Endothelial cell of coronary artery (primary cell): ENCODE data around the gene DVL1. TPM values are rescaled to one million over a fixed set of nuclear protein-coding genes. Genes with fewer than 3 reads are reported as not detected.

Experiments
- total RNA-seq: library from RNA; depleted of rRNA; stranded (reverse); fragments of >200 nt; gene quantifications from 2 replicates; pipeline ENCODE4 v1.2.3, GENCODE V29; 2014

The DVL1 gene
- 41.9 and 101 TPM in 2 replicates for total RNA-seq

GRCh38 chr1:1349256-1350012, at the start of gene DVL1:
Gene DVL1 (minus strand): TSS chr1:1349418. CDS start chr1:1349065, 353 bp downstream.

GRCh38 chr1:1374929-1375662, 25.9 kb upstream of the DVL1 start, which contains the start of gene AURKAIP1:
Gene AURKAIP1 (minus strand): TSS chr1:1375207. CDS start chr1:1374756, 451 bp downstream.

DNA sequence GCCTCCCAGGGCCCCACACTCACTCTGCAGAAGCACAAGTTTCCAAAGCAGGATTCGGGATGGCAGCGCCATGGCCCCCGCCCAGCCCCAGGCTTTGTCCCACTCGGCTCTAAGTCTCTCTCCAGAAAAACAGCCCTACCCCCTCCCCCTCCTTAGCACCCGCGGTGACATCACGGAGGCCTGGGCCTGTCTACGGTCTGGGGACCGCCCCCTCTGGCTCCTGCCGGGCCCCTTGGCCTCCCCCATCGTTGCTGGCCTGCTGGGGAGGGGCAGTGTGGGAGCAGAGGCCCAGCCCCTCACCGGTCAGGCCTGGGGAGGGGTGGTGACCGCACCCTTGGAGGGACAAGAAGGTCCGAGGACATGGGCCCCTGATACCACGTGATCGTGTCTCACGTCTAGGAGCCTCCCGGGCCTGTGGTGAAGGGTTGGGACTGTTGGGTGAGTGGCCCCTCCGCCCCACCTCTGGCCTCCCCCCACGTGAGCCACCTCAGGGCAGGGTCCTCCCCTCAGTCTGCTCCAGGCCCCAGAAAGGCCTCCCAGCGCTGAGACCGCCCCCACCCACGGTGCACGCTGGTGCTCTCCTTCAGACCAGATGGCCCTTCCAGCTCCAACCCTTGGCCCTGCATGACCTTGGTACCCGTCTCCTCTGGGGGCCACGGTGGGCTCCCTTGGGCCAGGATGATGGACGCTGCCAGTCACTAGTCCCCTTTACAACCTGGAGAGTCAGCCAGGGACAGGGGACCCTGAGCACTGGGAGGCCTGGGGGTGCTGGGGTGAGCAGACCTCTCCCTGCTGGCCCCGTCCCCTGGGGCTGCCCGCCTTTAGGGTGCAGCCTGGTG, 9.4 kb upstream of the DVL1 start, which contains the start of gene MXRA8:
MXRA8 (minus strand) TSS at position 123 of the 839 bp plus-strand sequence; CDS start at position 72, 51 bp downstream.

DNA sequence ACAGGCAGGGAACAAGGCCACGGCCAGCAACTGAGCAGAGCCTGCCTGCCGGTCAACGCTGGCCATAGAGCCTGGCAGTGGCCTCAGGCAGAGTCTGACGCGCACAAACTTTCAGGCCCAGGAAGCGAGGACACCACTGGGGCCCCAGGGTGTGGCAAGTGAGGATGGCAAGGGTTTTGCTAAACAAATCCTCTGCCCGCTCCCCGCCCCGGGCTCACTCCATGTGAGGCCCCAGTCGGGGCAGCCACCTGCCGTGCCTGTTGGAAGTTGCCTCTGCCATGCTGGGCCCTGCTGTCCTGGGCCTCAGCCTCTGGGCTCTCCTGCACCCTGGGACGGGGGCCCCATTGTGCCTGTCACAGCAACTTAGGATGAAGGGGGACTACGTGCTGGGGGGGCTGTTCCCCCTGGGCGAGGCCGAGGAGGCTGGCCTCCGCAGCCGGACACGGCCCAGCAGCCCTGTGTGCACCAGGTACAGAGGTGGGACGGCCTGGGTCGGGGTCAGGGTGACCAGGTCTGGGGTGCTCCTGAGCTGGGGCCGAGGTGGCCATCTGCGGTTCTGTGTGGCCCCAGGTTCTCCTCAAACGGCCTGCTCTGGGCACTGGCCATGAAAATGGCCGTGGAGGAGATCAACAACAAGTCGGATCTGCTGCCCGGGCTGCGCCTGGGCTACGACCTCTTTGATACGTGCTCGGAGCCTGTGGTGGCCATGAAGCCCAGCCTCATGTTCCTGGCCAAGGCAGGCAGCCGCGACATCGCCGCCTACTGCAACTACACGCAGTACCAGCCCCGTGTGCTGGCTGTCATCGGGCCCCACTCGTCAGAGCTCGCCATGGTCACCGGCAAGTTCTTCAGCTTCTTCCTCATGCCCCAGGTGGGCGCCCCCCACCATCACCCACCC, 17.9 kb downstream of the DVL1 start, which contains the start of gene TAS1R3:
TAS1R3 (plus strand) TSS at position 213 of the 898 bp plus-strand sequence; CDS start at position 279, 66 bp downstream.

DNA sequence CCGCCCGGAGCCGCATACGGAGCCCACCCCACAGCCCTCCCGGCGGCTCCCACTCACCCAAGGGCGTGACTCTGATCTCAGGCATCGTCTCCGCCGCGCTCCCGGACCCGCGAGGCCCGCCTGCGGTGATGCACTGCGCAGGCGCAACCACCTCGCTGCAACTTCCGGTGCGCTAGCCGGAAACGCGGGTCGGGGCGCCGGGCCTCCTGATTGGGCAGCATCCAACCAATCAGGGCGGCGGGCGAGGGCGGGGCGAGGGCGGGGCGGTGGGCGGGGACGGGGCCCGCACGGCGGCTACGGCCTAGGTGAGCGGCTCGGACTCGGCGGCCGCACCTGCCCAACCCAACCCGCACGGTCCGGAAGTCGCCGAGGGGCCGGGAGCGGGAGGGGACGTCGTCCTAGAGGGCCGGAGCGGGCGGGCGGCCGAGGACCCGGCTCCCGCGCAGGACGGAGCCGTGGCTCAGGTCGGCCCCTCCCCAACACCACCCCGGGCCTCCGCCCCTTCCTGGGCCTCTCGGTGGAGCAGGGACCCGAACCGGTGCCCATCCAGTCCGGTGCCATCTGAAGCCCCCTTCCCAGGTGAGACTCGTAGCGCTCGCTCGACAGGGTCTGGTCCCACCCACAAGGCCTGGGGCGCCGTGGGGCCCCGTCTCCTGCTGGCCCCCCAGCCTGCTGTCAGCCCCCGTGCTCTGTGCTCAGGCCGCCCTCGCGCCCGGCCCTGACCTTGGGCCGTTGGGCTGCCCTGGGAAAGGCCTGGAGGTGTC, 24.5 kb downstream of the DVL1 start, which contains the start of the genes CPTP and INTS11:
CPTP (plus strand) TSS at position 279 of the 764 bp plus-strand sequence. CDS start 2,109 bp downstream, outside the sequence.
INTS11 (minus strand) TSS at position 137 of the 764 bp plus-strand sequence; CDS start at position 85, 52 bp downstream.

DNA sequence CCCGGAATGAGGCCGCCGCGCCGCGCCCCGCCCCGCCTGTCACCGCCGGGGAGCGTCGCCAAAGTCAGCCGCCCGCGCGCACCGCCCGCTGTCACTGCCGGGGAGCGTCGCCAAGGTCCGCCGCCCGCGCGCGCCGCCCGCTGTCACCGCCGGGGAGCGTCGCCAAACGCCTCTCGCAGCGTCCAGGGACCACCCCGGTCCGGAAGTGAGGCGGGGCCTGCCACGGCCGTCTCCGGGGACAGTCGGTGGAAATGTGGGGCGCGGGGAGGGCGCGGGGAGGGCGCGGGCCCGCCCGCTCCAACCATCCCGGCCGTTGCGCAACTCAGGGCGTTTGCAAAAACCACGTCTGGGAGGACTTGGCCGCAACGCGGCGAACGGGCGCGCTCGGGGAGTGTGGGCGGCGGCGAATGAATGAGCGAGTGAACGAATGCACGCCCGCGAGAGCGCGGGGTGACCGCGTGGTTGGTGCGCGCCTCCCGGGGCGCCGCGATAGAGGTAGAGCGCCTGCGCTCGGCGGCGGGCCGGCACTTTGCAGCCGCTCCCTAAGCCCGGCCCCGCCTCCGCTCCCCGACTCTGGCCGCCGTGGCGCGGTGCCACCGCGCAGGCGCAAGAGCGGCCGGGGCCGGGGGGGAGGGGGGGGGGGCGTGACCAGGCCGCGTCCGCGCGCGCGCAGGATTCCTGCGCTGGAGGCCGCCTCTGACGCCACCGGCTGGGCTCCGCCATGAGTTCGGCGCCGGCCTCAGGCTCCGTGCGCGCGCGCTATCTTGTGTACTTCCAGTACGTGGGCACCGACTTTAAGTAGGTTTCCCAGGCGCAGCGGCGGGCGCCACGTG, 41.1 kb downstream of the DVL1 start, which contains the start of the genes ACAP3 and PUSL1:
ACAP3 (minus strand) TSS at position 8 of the 833 bp plus-strand sequence. CDS start 115 bp downstream, outside the sequence.
PUSL1 (plus strand) TSS at position 675 of the 833 bp plus-strand sequence; CDS start at position 722, 47 bp downstream.

Other genes starting within 250 kb of the DVL1 start
- 4.3 and 5.5 TPM in 2 replicates for gene C1orf159, start 233.3 kb downstream of the DVL1 start, total RNA-seq
- not detected in 2 replicates for gene TTLL10, start 175.5 kb downstream of the DVL1 start, total RNA-seq
- 0.28 TPM in 1 of 2 replicates, not detected in the other for gene TNFRSF18, start 142.8 kb downstream of the DVL1 start, total RNA-seq
- gene TNFRSF4, start 135.3 kb downstream of the DVL1 start, total RNA-seq = 0.63 and 1.6 TPM in 2 replicates
- gene SDF4, start 117.4 kb downstream of the DVL1 start, total RNA-seq = 91.0 and 126 TPM in 2 replicates
- gene B3GALT6, start 117.2 kb downstream of the DVL1 start, total RNA-seq = 23.4 and 30.0 TPM in 2 replicates
- gene C1QTNF12, start 102.7 kb downstream of the DVL1 start, total RNA-seq = 0.45 and 0.85 TPM in 2 replicates
- gene UBE2J2, start 75.6 kb downstream of the DVL1 start, total RNA-seq = 31.8 and 39.7 TPM in 2 replicates
- 0.27 and 0.66 TPM in 2 replicates for gene SCNN1D, start 69.0 kb downstream of the DVL1 start, total RNA-seq
- 22.7 and 37.0 TPM in 2 replicates for gene ACAP3, start 41.5 kb downstream of the DVL1 start, total RNA-seq
- 12.5 and 13.0 TPM in 2 replicates for gene PUSL1, start 40.8 kb downstream of the DVL1 start, total RNA-seq
- 71.9 and 89.6 TPM in 2 replicates for gene INTS11, start 24.8 kb downstream of the DVL1 start, total RNA-seq
- gene CPTP, start 24.6 kb downstream of the DVL1 start, total RNA-seq = 11.4 and 11.6 TPM in 2 replicates
- gene TAS1R3, start 18.1 kb downstream of the DVL1 start, total RNA-seq = 0.18 and 0.19 TPM in 2 replicates
- 0.63 and 6.3 TPM in 2 replicates for gene MXRA8, start 9.1 kb upstream of the DVL1 start, total RNA-seq
- gene AURKAIP1, start 25.8 kb upstream of the DVL1 start, total RNA-seq = 91.8 and 109 TPM in 2 replicates
- gene CCNL2, start 49.9 kb upstream of the DVL1 start, total RNA-seq = 80.2 and 143 TPM in 2 replicates
- 103 and 128 TPM in 2 replicates for gene MRPL20, start 57.9 kb upstream of the DVL1 start, total RNA-seq
- gene ANKRD65, start 71.9 kb upstream of the DVL1 start, total RNA-seq = under 0.01 and 0.09 TPM in 2 replicates
- gene VWA1, start 86.3 kb upstream of the DVL1 start, total RNA-seq = 4.4 and 11.1 TPM in 2 replicates
- gene ATAD3C, start 100.3 kb upstream of the DVL1 start, total RNA-seq = under 0.01 TPM in 1 of 2 replicates, not detected in the other
- 16.4 and 26.7 TPM in 2 replicates for gene ATAD3B, start 122.3 kb upstream of the DVL1 start, total RNA-seq
- gene ATAD3A, start 162.7 kb upstream of the DVL1 start, total RNA-seq = 38.3 and 56.9 TPM in 2 replicates
- gene TMEM240, start 191.2 kb upstream of the DVL1 start, total RNA-seq = 2.8 and 3.1 TPM in 2 replicates
- 55.5 and 64.9 TPM in 2 replicates for gene SSU72, start 225.4 kb upstream of the DVL1 start, total RNA-seq